H1 (cell line): Measurements from ENCODE around the gene FAM107A. TPM values are rescaled to one million over a fixed set of nuclear protein-coding genes. Genes with fewer than 3 reads are reported as not detected.

Experiments
- CTCF ChIA-PET: fragments of 300-600 bp; sonication (Branson Sonifier 250); formaldehyde crosslinking; loops from one replicate; lab custom pipeline; 2021; ENCODE audit not compliant: partially characterized antibody; lab: Charles Lee
- POLR2A ChIA-PET: fragments of 300-600 bp; sonication (Branson Sonifier 250); formaldehyde crosslinking; loops from one replicate; lab custom pipeline; 2021; ENCODE audit warnings: inconsistent platforms; ENCODE audit not compliant: partially characterized antibody; lab: Charles Lee
- DNase-seq, 2 experiments: peaks; one replicate each; pipeline versions ENCODE4 v3.0.0 to v3.0.0-alpha.2; 2010 to 2022; ENCODE audit warnings: low spot score in 2 of 2, low read depth in 1 of 2, mixed read lengths in 1 of 2
- FAIRE-seq: peaks from 2 replicates; lab custom pipeline; 2011; peaks lifted over from hg19 to GRCh38; lab: Jason Lieb, UNC
- H2AFZ ChIP-seq: 2 replicates; pipeline ENCODE4 v1.8.1; 2012; ENCODE audit warnings: low read length, inconsistent platforms
- H2AK5ac ChIP-seq: 2 replicates; pipeline ENCODE4 v1.6.1; 2013; ENCODE audit warnings: low read depth, low read length
- H2BK120ac ChIP-seq: replicated peaks from 2 replicates; pipeline ENCODE3; 2013; ENCODE audit warnings: low read depth, low read length, inconsistent platforms
- H2BK12ac ChIP-seq: 2 replicates; pipeline ENCODE4 v1.6.1; 2013; ENCODE audit warnings: low read depth, low read length
- H2BK15ac ChIP-seq: 2 replicates; pipeline ENCODE4 v1.6.1; 2013; ENCODE audit warnings: low read length
- H2BK20ac ChIP-seq: 2 replicates; pipeline ENCODE4 v1.6.1; 2013; ENCODE audit warnings: low read length
- H2BK5ac ChIP-seq: 2 replicates; pipeline ENCODE4 v1.6.1; 2013; ENCODE audit warnings: low read depth, low read length
- H3K14ac ChIP-seq: 2 replicates; pipeline ENCODE4 v1.6.1; 2013; ENCODE audit warnings: inconsistent platforms; ENCODE audit not compliant: insufficient read length
- H3K18ac ChIP-seq: 2 replicates; pipeline ENCODE4 v1.6.1; 2013; ENCODE audit warnings: low read length; ENCODE audit errors: extremely low read depth
- H3K23ac ChIP-seq: 2 replicates; pipeline ENCODE4 v1.6.1; 2013; ENCODE audit warnings: inconsistent platforms; ENCODE audit not compliant: insufficient read length
- H3K23me2 ChIP-seq: 2 replicates; pipeline ENCODE4 v1.6.1; 2013; ENCODE audit warnings: low read depth, low read length
- H3K27ac ChIP-seq: 2 replicates; pipeline ENCODE4 v1.6.1; 2011; ENCODE audit warnings: low read depth, low read length, inconsistent platforms
- H3K27me3 ChIP-seq, 4 experiments: replicated peaks in 1 of 4; 1 replicate in 1 of 4; 2 replicates in 3 of 4; pipeline versions ENCODE4 v1.6.1 to v1.8.1; 2011 to 2013; ENCODE audit warnings: low read length in 3 of 4, mild to moderate bottlenecking in 3 of 4, inconsistent platforms in 2 of 4, mixed read lengths in 2 of 4, moderate library complexity in 1 of 4; ENCODE audit not compliant: control insufficient read depth in 3 of 4, insufficient read depth in 3 of 4; ENCODE audit errors: extremely low read depth in 1 of 4
- H3K36me3 ChIP-seq, 4 experiments: 2 replicates each; pipeline versions ENCODE4 v1.6.1 to v1.8.1; 2011 to 2013; ENCODE audit warnings: mild to moderate bottlenecking in 4 of 4, low read length in 3 of 4, moderate library complexity in 2 of 4, control low read depth in 1 of 4, inconsistent platforms in 1 of 4; ENCODE audit not compliant: insufficient read depth in 4 of 4, control insufficient read depth in 2 of 4
- H3K4ac ChIP-seq: replicated peaks from 2 replicates; pipeline ENCODE3; 2013; ENCODE audit warnings: low read length, low read depth, mixed read lengths, inconsistent platforms; ENCODE audit not compliant: insufficient read length
- H3K4me1 ChIP-seq, 4 experiments: replicated peaks in 1 of 4; 1 replicate in 1 of 4; 2 replicates in 3 of 4; pipeline versions ENCODE4 v1.6.1 to v1.8.1; 2011 to 2013; ENCODE audit warnings: low read length in 3 of 4, inconsistent platforms in 2 of 4, mixed read lengths in 1 of 4; ENCODE audit not compliant: insufficient read depth in 4 of 4, control insufficient read depth in 3 of 4
- H3K4me2 ChIP-seq, 2 experiments: 2 replicates each; pipeline versions ENCODE4 v1.6.1 to v1.8.1; 2011 to 2013; ENCODE audit warnings: low read depth in 2 of 2, low read length in 2 of 2, control low read depth in 1 of 2, inconsistent platforms in 1 of 2, mild to moderate bottlenecking in 1 of 2; ENCODE audit not compliant: insufficient read depth in 1 of 2
- H3K4me3 ChIP-seq, 4 experiments: fragments of 200-600, 300-600 bp in 1 of 4; sonication (generic), shearing (Covaris generic), sonication (Bioruptor Twin) in 1 of 4; 2 replicates each; pipeline versions ENCODE4 v1.5.1 to v1.8.1; 2011 to 2016; ENCODE audit warnings: low read length in 4 of 4, low read depth in 3 of 4, control low read depth in 2 of 4, inconsistent platforms in 2 of 4, mild to moderate bottlenecking in 2 of 4, mixed read lengths in 1 of 4, moderate library complexity in 1 of 4; ENCODE audit not compliant: insufficient read depth in 2 of 4; ENCODE audit errors: extremely low read depth in 1 of 4
- H3K56ac ChIP-seq: replicated peaks from 2 replicates; pipeline ENCODE3; 2013; ENCODE audit warnings: low read depth, mild to moderate bottlenecking, mixed read lengths, low read length, inconsistent platforms; ENCODE audit not compliant: insufficient read length
- H3K79me1 ChIP-seq: 2 replicates; pipeline ENCODE4 v1.6.1; 2013; ENCODE audit warnings: low read depth, low read length, control low read depth
- H3K79me2 ChIP-seq, 2 experiments: 2 replicates each; pipeline versions ENCODE4 v1.6.1 to v1.8.1; 2012 to 2013; ENCODE audit warnings: low read length in 2 of 2, mild to moderate bottlenecking in 2 of 2, inconsistent platforms in 1 of 2; ENCODE audit not compliant: insufficient read depth in 2 of 2, control insufficient read depth in 1 of 2
- H3K9ac ChIP-seq, 4 experiments: replicated peaks in 1 of 4; 1 replicate in 1 of 4; 2 replicates in 3 of 4; pipeline versions ENCODE4 v1.6.1 to v1.8.1; 2011 to 2013; ENCODE audit warnings: low read depth in 3 of 4, low read length in 3 of 4, control low read depth in 2 of 4, mild to moderate bottlenecking in 2 of 4, moderate library complexity in 2 of 4, inconsistent platforms in 1 of 4; ENCODE audit errors: extremely low read depth in 1 of 4
- H3K9me3 ChIP-seq, 2 experiments: 2 replicates each; pipeline versions ENCODE4 v1.6.1 to v1.8.1; 2012 to 2013; ENCODE audit warnings: mild to moderate bottlenecking in 2 of 2, moderate library complexity in 2 of 2, control low read depth in 1 of 2, inconsistent platforms in 1 of 2, low read depth in 1 of 2, low read length in 1 of 2, mixed read lengths in 1 of 2; ENCODE audit not compliant: insufficient read depth in 2 of 2
- H4K20me1 ChIP-seq, 2 experiments: replicated peaks in 1 of 2; 2 replicates each; pipeline versions ENCODE3 to v1.8.1; 2011 to 2013; ENCODE audit warnings: inconsistent platforms in 2 of 2, low read length in 2 of 2, mild to moderate bottlenecking in 1 of 2; ENCODE audit not compliant: insufficient read depth in 2 of 2, control insufficient read depth in 1 of 2
- H4K5ac ChIP-seq: 2 replicates; pipeline ENCODE4 v1.6.1; 2013; ENCODE audit warnings: low read length, low read depth, mixed read lengths, inconsistent platforms; ENCODE audit not compliant: insufficient read length
- H4K8ac ChIP-seq: 2 replicates; pipeline ENCODE4 v1.8.0; 2013; ENCODE audit warnings: mild to moderate bottlenecking, moderate library complexity, low read length, inconsistent platforms; ENCODE audit not compliant: insufficient read depth; ENCODE audit errors: extremely low read depth
- H4K91ac ChIP-seq: replicated peaks from 2 replicates; pipeline ENCODE3; 2013; ENCODE audit warnings: low read length, mixed read lengths, inconsistent platforms; ENCODE audit not compliant: insufficient read length
- CREB1 ChIP-seq: IDR thresholded peaks from 2 replicates; pipeline ENCODE4 v1.6.1; 2012; ENCODE audit warnings: inconsistent platforms
- CTBP2 ChIP-seq: IDR thresholded peaks from 2 replicates; pipeline ENCODE4 v1.7.0; 2011; ENCODE audit warnings: borderline replicate concordance, mild to moderate bottlenecking, moderate library complexity, mixed read lengths, low read length; ENCODE audit not compliant: insufficient read depth, insufficient read length
- JUN ChIP-seq: IDR thresholded peaks from 2 replicates; pipeline ENCODE4 v1.6.1; 2011; ENCODE audit warnings: low read depth, mild to moderate bottlenecking, improper control_type of control experiment, low read length
- NRF1 ChIP-seq: IDR thresholded peaks from 2 replicates; pipeline ENCODE4 v1.6.1; 2011; ENCODE audit warnings: mild to moderate bottlenecking, low read depth, low read length, improper control_type of control experiment
- POLR2A ChIP-seq, 2 experiments: IDR thresholded peaks; 1 replicate in 1 of 2; 2 replicates in 1 of 2; pipeline ENCODE4 v1.6.1; 2011; ENCODE audit warnings: low read depth in 2 of 2, low read length in 2 of 2, mild to moderate bottlenecking in 2 of 2; ENCODE audit errors: control extremely low read depth in 1 of 2
- POLR2AphosphoS5 ChIP-seq: IDR thresholded peaks from 2 replicates; pipeline ENCODE4 v1.6.1; 2011; ENCODE audit warnings: low read depth, low read length
- SP2 ChIP-seq: IDR thresholded peaks from 2 replicates; pipeline ENCODE4 v1.6.1; 2012; ENCODE audit warnings: mild to moderate bottlenecking, low read length, inconsistent platforms
- SP4 ChIP-seq: IDR thresholded peaks from 2 replicates; pipeline ENCODE4 v1.6.1; 2012; ENCODE audit warnings: low read length, inconsistent platforms
- SUZ12 ChIP-seq: fragments of 200-600 bp; sonication (generic); IDR thresholded peaks from 2 replicates; pipeline ENCODE4 v1.6.1; 2012; ENCODE audit warnings: mild to moderate bottlenecking, inconsistent platforms, low read length, moderate library complexity, mixed read lengths
- YY1 ChIP-seq: IDR thresholded peaks from 2 replicates; pipeline ENCODE4 v1.6.1; 2011; ENCODE audit warnings: low read depth, mild to moderate bottlenecking, low read length
- WGBS, 2 experiments: shearing (Covaris generic) in 1 of 2; methylation state at CpG; one replicate each; pipeline versions ENCODE4 v1.1.6 to v1.1.7; 2013 to 2015; ENCODE audit warnings: low lambda C conversion rate in 2 of 2, mixed read lengths in 2 of 2, inconsistent platforms in 1 of 2, low coverage in 1 of 2, missing lambda C conversion rate in 1 of 2; ENCODE audit not compliant: insufficient replicate concordance in 2 of 2, insufficient coverage in 1 of 2, insufficient read length in 1 of 2; ENCODE audit errors: extremely low coverage in 1 of 2, missing lambda C conversion rate in 1 of 2; 5-methylcytosine and 5-hydroxymethylcytosine counted together
- polyA plus RNA-seq, 7 experiments: library from polyadenylated mRNA; depleted of rRNA in 3 of 7; stranded (reverse) in 5 of 7; unstranded in 2 of 7; fragments of >200 nt in 5 of 7; fragments of 200-250 nt in 2 of 7; gene quantifications; 1 replicate in 5 of 7; 2 replicates in 1 of 7; 4 replicates in 1 of 7; pipeline versions ENCODE4 v1.2.1 to v1.2.3, GENCODE V29; 2011 to 2013; ENCODE audit warnings: missing spikeins in 2 of 7, mixed read lengths in 2 of 7
- total RNA-seq: library from RNA; stranded (reverse); fragmentation: NEBNext Ultra II Directional; extraction: Animal tissue kit (Norgen Biotek cat#: 25700); gene quantifications from 2 replicates; pipeline ENCODE4 v1.2.1, GENCODE V29; 2021
- TF ChIP-seq, protein P1 (sequence below): IDR thresholded peaks from 2 replicates; pipeline ENCODE4 v1.6.1; 2012; ENCODE audit warnings: inconsistent platforms

The FAM107A gene
- total and polyA plus RNA-seq, 2 of the 8 experiments (the other 6 are each of a cell fraction or from before 2014, with no cell fraction given): 0.51 to 0.65 TPM

DNA sequence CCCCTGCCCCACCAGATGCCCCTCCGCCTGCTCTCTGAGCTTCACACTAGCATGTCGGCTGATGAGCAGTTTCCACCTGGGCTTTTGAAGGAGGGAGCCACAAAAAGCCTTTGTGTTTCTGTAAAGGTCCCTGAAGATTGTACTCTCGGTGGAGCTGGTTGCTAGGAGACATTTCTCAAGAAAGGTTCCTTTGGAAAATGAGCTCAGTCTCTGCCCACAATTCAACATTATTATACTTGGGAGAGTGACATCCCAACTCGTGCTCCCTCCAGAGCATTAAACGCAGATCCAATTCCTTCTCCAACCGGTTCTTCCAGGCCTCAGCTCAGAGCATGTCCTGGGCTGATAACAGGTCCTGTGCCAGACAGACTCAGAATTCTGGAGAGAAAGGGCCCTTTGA lies 26.8 kb upstream of the FAM107A start:
- H3K18ac ChIP-seq: no peak overlapping the region
- H2BK15ac ChIP-seq: no peak overlapping the region
- no peak overlapping the region for H3K23ac ChIP-seq
- no peaks in the 10 kb centered on the region for H3K23me2 ChIP-seq
- no peak overlapping the region for H3K14ac ChIP-seq
- H2BK120ac ChIP-seq: no peak overlapping the region
- H3K9ac ChIP-seq: no peak overlapping the region
- no peak overlapping the region for H2AFZ ChIP-seq
- no peak overlapping the region for H3K27ac ChIP-seq
- H3K27me3 ChIP-seq: no peaks in the 10 kb centered on the region
- H3K4ac ChIP-seq: no peak overlapping the region
- FAIRE-seq: no peak
- WGBS, 2 experiments: 93% methylated on average over 6 of the region's 6 CpGs; no CpG with 5 or more reads in 1 of the 2 experiments
- no peaks in the 10 kb centered on the region; the same call in 1 of the 2 replicates for H3K79me1 ChIP-seq
- DNase-seq: no peak
- no peak for TF ChIP-seq SP4
- TF ChIP-seq, protein P1, sequence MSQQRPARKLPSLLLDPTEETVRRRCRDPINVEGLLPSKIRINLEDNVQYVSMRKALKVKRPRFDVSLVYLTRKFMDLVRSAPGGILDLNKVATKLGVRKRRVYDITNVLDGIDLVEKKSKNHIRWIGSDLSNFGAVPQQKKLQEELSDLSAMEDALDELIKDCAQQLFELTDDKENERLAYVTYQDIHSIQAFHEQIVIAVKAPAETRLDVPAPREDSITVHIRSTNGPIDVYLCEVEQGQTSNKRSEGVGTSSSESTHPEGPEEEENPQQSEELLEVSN: no peak
- no peak for TF ChIP-seq NRF1
- no peak for TF ChIP-seq JUN
- TF ChIP-seq POLR2A (IDR thresholded peaks at IDR 0.05; ENCODE audit: control extremely low read depth in 1 of 2, low read depth in 2 of 2, low read length in 2 of 2): no peak
- no peak for TF ChIP-seq YY1
- no peak for TF ChIP-seq SUZ12
- TF ChIP-seq CREB1: no peak
- no peak for TF ChIP-seq SP2
- no peak for TF ChIP-seq POLR2AphosphoS5
- TF ChIP-seq CTBP2: no peak
- TF ChIP-seq, all 59 proteins: peak for 0
- H4K5ac ChIP-seq: no peak overlapping the region
- POLR2A ChIA-PET: no interaction called here
- H3K4me3 ChIP-seq: no peak overlapping the region
- H2BK5ac ChIP-seq: no peak overlapping the region
- CTCF ChIA-PET: interaction anchor here (0.7 to 2.7 kb wide), 6 partner anchors 13 to 44 kb away, joined by 3 to 15 read pairs (median 4); no protein-coding TSS in a partner anchor
- no peaks in the 10 kb centered on the region for H3K36me3 ChIP-seq
- H3K4me2 ChIP-seq: no peak overlapping the region
- H4K20me1 ChIP-seq: no peaks in the 10 kb centered on the region
- H3K4me1 ChIP-seq: no peaks in the 10 kb centered on the region
- H3K56ac ChIP-seq: no peak overlapping the region
- no peak overlapping the region for H2BK20ac ChIP-seq
- no peaks in the 10 kb centered on the region for H3K79me2 ChIP-seq
- H4K8ac ChIP-seq: no peak overlapping the region
- no peak overlapping the region for H4K91ac ChIP-seq
- H2BK12ac ChIP-seq: no peak overlapping the region
- H3K9me3 ChIP-seq: no peaks in the 10 kb centered on the region
- no peak overlapping the region for H2AK5ac ChIP-seq
